Measurements from ENCODE around the gene KPNA1. TPM values are rescaled to one million over a fixed set of nuclear protein-coding genes. Genes with fewer than 3 reads are reported as not detected.

Gene KPNA1
- total and polyA plus RNA-seq, 7 experiments from 2014 or later = 39.8 to 70.2 (median 53.1) TPM

- ChIA-PET POLR2A (interaction anchor here (0.6 to 2.2 kb wide), 2 partner anchors 25 to 147 kb away, joined by 4 to 10 read pairs; partner anchors contain the start of gene WDR5B), CTCF (no interaction called here)
- H3K27me3 ChIP-seq (ENCODE audit: control insufficient read depth in 2 of 2, insufficient read depth in 2 of 2, low read length in 2 of 2) = no peaks in the 10 kb centered on the region
- no peak overlapping the region for H3K4me3 Mint-ChIP-seq
- ATAC-seq = no peak
- no peaks in the 10 kb centered on the region for H3K9me3 ChIP-seq (ENCODE audit: control insufficient read depth in 2 of 3, low read length in 3 of 3)
- no peak overlapping the region for H3K4me3 ChIP-seq (ENCODE audit: low read length)
- no peaks in the 10 kb centered on the region for H3K27me3 Mint-ChIP-seq
- no peak overlapping the region for H3K27ac Mint-ChIP-seq
- intact Hi-C loops (cut with micrococcal nuclease) = loop anchor here in 1 of 2 donors (5.0 kb wide), 1 partner anchor 362 kb away; no protein-coding TSS in a partner anchor
- H3K27ac ChIP-seq (ENCODE audit: low read depth, low read length) = no peak overlapping the region
- no peak for DNase-seq
- H3K36me3 ChIP-seq (ENCODE audit: control insufficient read depth in 2 of 3, insufficient read depth in 3 of 3, low read length in 3 of 3) = peaks cover 0 to 6% (median 0%) of the 10 kb centered on the region in 3 experiments
- H3K4me1 ChIP-seq (ENCODE audit: control insufficient read depth in 2 of 2, insufficient read depth in 2 of 2, low read length in 2 of 2) = peaks cover 0 to 2% of the 10 kb centered on the region in 2 donors
- H3K9me3 Mint-ChIP-seq = no peaks in the 10 kb centered on the region
- H3K4me1 Mint-ChIP-seq = peaks cover 6 to 53% (median 36%) of the 10 kb centered on the region in 7 donors
- peaks cover 0 to 28% (median 5%) of the 10 kb centered on the region in 5 donors for H3K36me3 Mint-ChIP-seq
Measured at GRCh38 chr3:122390665-122391064, 124.1 kb downstream of the KPNA1 start.

- Mint-ChIP-seq H3K4me3 (no peak overlapping the region), H3K4me1 (peaks cover 6 to 49% (median 41%) of the 10 kb centered on the region in 7 donors), H3K27ac (no peak overlapping the region), H3K36me3 (peaks cover 0 to 25% (median 5%) of the 10 kb centered on the region in 5 donors), H3K27me3 (no peaks in the 10 kb centered on the region), H3K9me3 (no peaks in the 10 kb centered on the region)
- peaks cover 3 to 7% of the 10 kb centered on the region in 2 donors for H3K4me1 ChIP-seq (ENCODE audit: control insufficient read depth in 2 of 2, insufficient read depth in 2 of 2, low read length in 2 of 2)
- no peak for ATAC-seq
- POLR2A ChIA-PET = interaction anchor here (0.6 to 2.2 kb wide), 2 partner anchors 26 to 148 kb away, joined by 4 to 10 read pairs; partner anchors contain the start of gene WDR5B
- H3K4me3 ChIP-seq (ENCODE audit: low read length) = no peak overlapping the region
- H3K9me3 ChIP-seq (ENCODE audit: control insufficient read depth in 2 of 3, low read length in 3 of 3) = no peaks in the 10 kb centered on the region
- DNase-seq = no peak
- H3K36me3 ChIP-seq (ENCODE audit: control insufficient read depth in 2 of 3, insufficient read depth in 3 of 3, low read length in 3 of 3) = peaks cover 0 to 6% (median 0%) of the 10 kb centered on the region in 3 experiments
- CTCF ChIA-PET = interaction anchor here (1.1 kb wide), 1 partner anchor 290 kb away, joined by 3 read pairs; no protein-coding TSS in a partner anchor
- H3K27ac ChIP-seq (ENCODE audit: low read depth, low read length) = no peak overlapping the region
- intact Hi-C loops (cut with micrococcal nuclease) = loop anchor here in 1 of 2 donors (5.0 to 10.0 kb wide), 2 partner anchors 362 to 1575 kb away; partner anchors contain the start of gene CCDC14
- no peaks in the 10 kb centered on the region for H3K27me3 ChIP-seq (ENCODE audit: control insufficient read depth in 2 of 2, insufficient read depth in 2 of 2, low read length in 2 of 2)
Measured at GRCh38 chr3:122389892-122390291, 124.8 kb downstream of the KPNA1 start.

GRCh38 chr3:122389197-122389596 lies 125.5 kb downstream of the KPNA1 start:
- peaks cover 0 to 24% (median 5%) of the 10 kb centered on the region in 5 donors for H3K36me3 Mint-ChIP-seq
- ChIA-PET CTCF (interaction anchor here (0.7 to 1.1 kb wide), 3 partner anchors 290 to 657 kb away, joined by 3 to 4 read pairs (median 3); no protein-coding TSS in a partner anchor), POLR2A (interaction anchor here (0.6 to 2.2 kb wide), 4 partner anchors 10 to 551 kb away, joined by 3 to 10 read pairs (median 6); partner anchors contain the start of gene WDR5B)
- intact Hi-C loops (cut with micrococcal nuclease) = loop anchor here in 1 of 2 donors (10.0 kb wide), 1 partner anchor 1576 kb away; the partner anchor contains the start of gene CCDC14
- Histone ChIP-seq H3K36me3 (ENCODE audit: control insufficient read depth in 2 of 3, insufficient read depth in 3 of 3, low read length in 3 of 3) (peaks cover 0 to 6% (median 0%) of the 10 kb centered on the region in 3 experiments), H3K9me3 (ENCODE audit: control insufficient read depth in 2 of 3, low read length in 3 of 3) (no peaks in the 10 kb centered on the region), H3K27me3 (ENCODE audit: control insufficient read depth in 2 of 2, insufficient read depth in 2 of 2, low read length in 2 of 2) (no peaks in the 10 kb centered on the region), H3K4me1 (ENCODE audit: control insufficient read depth in 2 of 2, insufficient read depth in 2 of 2, low read length in 2 of 2) (peaks cover 10 to 12% of the 10 kb centered on the region in 2 donors), H3K27ac (ENCODE audit: low read depth, low read length) (no peak overlapping the region), H3K4me3 (ENCODE audit: low read length) (no peak overlapping the region)
- ATAC-seq (no peak), DNase-seq (no peak)
- peaks cover 12 to 54% (median 42%) of the 10 kb centered on the region in 7 donors for H3K4me1 Mint-ChIP-seq
- H3K27ac Mint-ChIP-seq = no peak overlapping the region
- H3K27me3 Mint-ChIP-seq = no peaks in the 10 kb centered on the region
- H3K9me3 Mint-ChIP-seq = no peaks in the 10 kb centered on the region
- H3K4me3 Mint-ChIP-seq = no peak overlapping the region

GRCh38 chr3:122387709-122388108 lies 127.0 kb downstream of the KPNA1 start:
- H3K27me3 ChIP-seq (ENCODE audit: control insufficient read depth in 2 of 2, insufficient read depth in 2 of 2, low read length in 2 of 2) = no peaks in the 10 kb centered on the region
- H3K9me3 ChIP-seq (ENCODE audit: control insufficient read depth in 2 of 3, low read length in 3 of 3) = no peaks in the 10 kb centered on the region
- H3K9me3 Mint-ChIP-seq = no peaks in the 10 kb centered on the region
- H3K36me3 Mint-ChIP-seq = peaks cover 0 to 24% (median 0%) of the 10 kb centered on the region in 5 donors
- H3K36me3 ChIP-seq (ENCODE audit: control insufficient read depth in 2 of 3, insufficient read depth in 3 of 3, low read length in 3 of 3) = peaks cover 0 to 6% (median 0%) of the 10 kb centered on the region in 3 experiments
- H3K4me1 ChIP-seq (ENCODE audit: control insufficient read depth in 2 of 2, insufficient read depth in 2 of 2, low read length in 2 of 2) = peaks cover 10 to 12% of the 10 kb centered on the region in 2 donors
- H3K27ac ChIP-seq (ENCODE audit: low read depth, low read length) = no peak overlapping the region
- peaks cover 12 to 56% (median 45%) of the 10 kb centered on the region in 7 donors for H3K4me1 Mint-ChIP-seq
- intact Hi-C loops (cut with micrococcal nuclease) = loop anchor here in 1 of 2 donors (10.0 kb wide), 1 partner anchor 1577 kb away; the partner anchor contains the start of gene CCDC14
- peak overlapping the region in 1 of 9 donors; percentile 52 for H3K27ac Mint-ChIP-seq
- H3K27me3 Mint-ChIP-seq = no peaks in the 10 kb centered on the region
- DNase-seq (no peak), ATAC-seq (no peak)
- H3K4me3 ChIP-seq (ENCODE audit: low read length) = no peak overlapping the region
- H3K4me3 Mint-ChIP-seq = no peak overlapping the region
- POLR2A ChIA-PET = no interaction called here
- CTCF ChIA-PET = no interaction called here

GRCh38 chr3:122383771-122384697 lies 130.7 kb downstream of the KPNA1 start, which contains the start of gene FAM162A:
Gene FAM162A (plus strand): TSS chr3:122384182. CDS start chr3:122384266, 84 bp downstream.
- no peaks in the 10 kb centered on the region for H3K27me3 Mint-ChIP-seq
- H3K27me3 ChIP-seq (ENCODE audit: control insufficient read depth in 2 of 2, insufficient read depth in 2 of 2, low read length in 2 of 2) = no peaks in the 10 kb centered on the region
- peaks cover 0 to 6% (median 0%) of the 10 kb centered on the region in 3 experiments for H3K36me3 ChIP-seq (ENCODE audit: control insufficient read depth in 2 of 3, insufficient read depth in 3 of 3, low read length in 3 of 3)
- peaks cover 12 to 15% of the 10 kb centered on the region in 2 donors for H3K4me1 ChIP-seq (ENCODE audit: control insufficient read depth in 2 of 2, insufficient read depth in 2 of 2, low read length in 2 of 2)
- DNase-seq (peak; percentile 90 to 94 (median 92)), ATAC-seq (peak; percentile 98)
- peaks cover 18 to 69% (median 55%) of the 10 kb centered on the region in 7 donors for H3K4me1 Mint-ChIP-seq
- H3K27ac Mint-ChIP-seq = peak within 1 kb of the TSS; percentile 88 to 98 (median 95)
- H3K9me3 Mint-ChIP-seq = no peaks in the 10 kb centered on the region
- H3K4me3 Mint-ChIP-seq = peak within 1 kb of the TSS; percentile 87 to 99 (median 95)
- CTCF ChIA-PET = interaction anchor here (0.7 to 2.1 kb wide), 5 partner anchors 9 to 410 kb away, joined by 3 to 13 read pairs (median 3); partner anchors contain the start of genes HSPBAP1 and WDR5B
- POLR2A ChIA-PET = interaction anchor here (0.6 to 5.2 kb wide), 20 partner anchors 9 to 1203 kb away, joined by 3 to 112 read pairs (median 5); partner anchors contain the start of genes DTX3L, EAF2, HACD2 and HSPBAP1
- intact Hi-C loops (cut with micrococcal nuclease) = loop anchor here (1.0 to 10.0 kb wide), 22 partner anchors 9 to 1787 kb away; partner anchors contain the start of genes EAF2 (in 2 of the 2), GOLGB1 (in 2 of the 2), HACD2 (in 2 of the 2) and HCLS1 (in 2 of the 2)
- peak within 1 kb of the TSS; percentile 85 for H3K27ac ChIP-seq (ENCODE audit: low read depth, low read length)
- no peaks in the 10 kb centered on the region for H3K9me3 ChIP-seq (ENCODE audit: control insufficient read depth in 2 of 3, low read length in 3 of 3)
- peak within 1 kb of the TSS; percentile 84 for H3K4me3 ChIP-seq (ENCODE audit: low read length)
- peaks cover 0 to 24% (median 0%) of the 10 kb centered on the region in 5 donors for H3K36me3 Mint-ChIP-seq
